CD14-positive monocyte (primary cell): ENCODE results near the gene GNAT3. TPM values are rescaled to one million over a fixed set of nuclear protein-coding genes. Genes with fewer than 3 reads are reported as not detected.
A peak's percentile ranks its signal among the peaks of the same experiment; 100 is the strongest.

Experiments
- DNase-seq, 3 donors: peaks; one replicate each; pipeline ENCODE4 v3.0.0-alpha.2; 2011 to 2022
- H2AFZ ChIP-seq: 2 replicates; pipeline ENCODE4 v1.6.0; 2012; ENCODE audit warnings: mild to moderate bottlenecking, low read depth, low read length, inconsistent platforms; ENCODE audit not compliant: insufficient read depth, poor library complexity, severe bottlenecking
- H3K27ac ChIP-seq, 2 donors: 1 replicate in 1 of 2; 2 replicates in 1 of 2; pipeline ENCODE4 v1.5.1; 2012 to 2013; ENCODE audit warnings: low read length in 2 of 2, control low read depth in 1 of 2, inconsistent platforms in 1 of 2, low read depth in 1 of 2, mild to moderate bottlenecking in 1 of 2
- H3K27me3 ChIP-seq, 2 donors: one replicate each; pipeline versions ENCODE4 v1.6.0 to v1.6.1; 2011 to 2013; ENCODE audit warnings: low read length in 2 of 2; ENCODE audit not compliant: control insufficient read depth in 2 of 2, insufficient read depth in 2 of 2
- H3K36me3 ChIP-seq, 2 donors: replicated peaks in 1 of 2; 1 replicate in 1 of 2; 2 replicates in 1 of 2; pipeline versions ENCODE4 v1.5.1 to v1.6.1; 2012 to 2013; ENCODE audit warnings: low read length in 2 of 2, control low read depth in 1 of 2, inconsistent platforms in 1 of 2, mild to moderate bottlenecking in 1 of 2; ENCODE audit not compliant: insufficient read depth in 2 of 2, control insufficient read depth in 1 of 2
- H3K4me1 ChIP-seq, 2 donors: 1 replicate in 1 of 2; 2 replicates in 1 of 2; pipeline versions ENCODE4 v1.5.1 to v1.6.1; 2012 to 2013; ENCODE audit warnings: low read length in 2 of 2, control low read depth in 1 of 2, inconsistent platforms in 1 of 2, mild to moderate bottlenecking in 1 of 2, moderate library complexity in 1 of 2; ENCODE audit not compliant: insufficient read depth in 2 of 2, control insufficient read depth in 1 of 2
- H3K4me2 ChIP-seq: replicated peaks from 2 replicates; pipeline ENCODE3; 2012; ENCODE audit warnings: low read length, moderate library complexity, mild to moderate bottlenecking; ENCODE audit not compliant: poor library complexity, severe bottlenecking; ENCODE audit errors: extremely low read depth
- H3K4me3 ChIP-seq, 3 experiments: fragments of 200-600 bp in 1 of 3; sonication (generic) in 1 of 3; replicated peaks in 1 of 3; 1 replicate in 2 of 3; 2 replicates in 1 of 3; pipeline ENCODE4 v1.5.1; 2011 to 2013; ENCODE audit warnings: low read length in 3 of 3, mild to moderate bottlenecking in 3 of 3, control low read depth in 2 of 3, low read depth in 2 of 3, inconsistent platforms in 1 of 3, moderate library complexity in 1 of 3
- H3K79me2 ChIP-seq: 2 replicates; pipeline ENCODE4 v1.6.0; 2012; ENCODE audit warnings: mild to moderate bottlenecking, control low read depth, inconsistent platforms, low read length, moderate library complexity; ENCODE audit not compliant: insufficient read depth
- H3K9ac ChIP-seq: 2 replicates; pipeline ENCODE4 v1.6.0; 2017; ENCODE audit warnings: low read length, mild to moderate bottlenecking; ENCODE audit not compliant: insufficient read depth, poor library complexity, severe bottlenecking
- H3K9me3 ChIP-seq, 2 donors: replicated peaks in 1 of 2; 1 replicate in 1 of 2; 2 replicates in 1 of 2; pipeline versions ENCODE4 v1.5.1 to v1.6.1; 2012 to 2013; ENCODE audit warnings: low read length in 2 of 2, control low read depth in 1 of 2; ENCODE audit not compliant: control insufficient read depth in 1 of 2, insufficient read depth in 1 of 2
- H4K20me1 ChIP-seq: 2 replicates; pipeline ENCODE4 v1.6.0; 2012; ENCODE audit warnings: mild to moderate bottlenecking, low read length, control low read depth, moderate library complexity; ENCODE audit not compliant: insufficient read depth
- H3K27ac Mint-ChIP-seq, 7 donors: one replicate each; pipeline ENCODE4 v1.8.0; 2020; ENCODE audit warnings: mild to moderate bottlenecking in 7 of 7, mixed read lengths in 7 of 7, moderate library complexity in 6 of 7, inconsistent platforms in 2 of 7
- H3K27me3 Mint-ChIP-seq, 3 donors: one replicate each; pipeline ENCODE4 v1.8.0; 2021 to 2022; ENCODE audit warnings: low read depth in 3 of 3, mild to moderate bottlenecking in 3 of 3, mixed read lengths in 3 of 3, moderate library complexity in 3 of 3, inconsistent platforms in 1 of 3
- H3K36me3 Mint-ChIP-seq, 2 donors: one replicate each; pipeline ENCODE4 v1.8.0; 2020; ENCODE audit warnings: mixed read lengths in 2 of 2, inconsistent platforms in 1 of 2, mild to moderate bottlenecking in 1 of 2
- H3K4me1 Mint-ChIP-seq: one replicate; pipeline ENCODE4 v1.8.0; 2020; ENCODE audit warnings: mild to moderate bottlenecking, mixed read lengths
- H3K4me3 Mint-ChIP-seq, 2 donors: one replicate each; pipeline ENCODE4 v1.8.0; 2020; ENCODE audit warnings: mild to moderate bottlenecking in 2 of 2, mixed read lengths in 2 of 2, moderate library complexity in 1 of 2
- H3K9me3 Mint-ChIP-seq, 7 donors: one replicate each; pipeline ENCODE4 v1.8.0; 2020 to 2022; ENCODE audit warnings: mixed read lengths in 7 of 7, mild to moderate bottlenecking in 6 of 7, moderate library complexity in 6 of 7, inconsistent platforms in 2 of 7
- WGBS: methylation state at CpG from one replicate; pipeline ENCODE4 v1.1.5; 2013; ENCODE audit warnings: missing lambda C conversion rate; ENCODE audit not compliant: insufficient coverage; 5-methylcytosine and 5-hydroxymethylcytosine counted together
- intact Hi-C, 2 donors: fragments of 100-400 bp; cut with micrococcal nuclease; formaldehyde crosslinking; loops; one replicate each; pipeline versions ENCODE4 v1.15.0 to v1.15.1; 2023
- polyA plus RNA-seq, 3 donors: library from polyadenylated mRNA; depleted of rRNA in 1 of 3; unstranded in 2 of 3; stranded (reverse) in 1 of 3; fragments of 300-500 nt in 2 of 3; fragments of >200 nt in 1 of 3; fragmentation: Illumina TruSeq in 2 of 3; gene quantifications; 1 replicate in 2 of 3; 2 replicates in 1 of 3; pipeline ENCODE4 v1.2.3, GENCODE V29; 2012 to 2021
- TF ChIP-seq, protein P1 (sequence below): fragments of 200-600 bp; IDR thresholded peaks from one replicate; pipeline ENCODE4 v1.8.0; 2022; ENCODE audit warnings: antibody characterized with exemption, mild to moderate bottlenecking

GNAT3 gene
- polyA plus RNA-seq, 3 donors = not detected

DNA sequence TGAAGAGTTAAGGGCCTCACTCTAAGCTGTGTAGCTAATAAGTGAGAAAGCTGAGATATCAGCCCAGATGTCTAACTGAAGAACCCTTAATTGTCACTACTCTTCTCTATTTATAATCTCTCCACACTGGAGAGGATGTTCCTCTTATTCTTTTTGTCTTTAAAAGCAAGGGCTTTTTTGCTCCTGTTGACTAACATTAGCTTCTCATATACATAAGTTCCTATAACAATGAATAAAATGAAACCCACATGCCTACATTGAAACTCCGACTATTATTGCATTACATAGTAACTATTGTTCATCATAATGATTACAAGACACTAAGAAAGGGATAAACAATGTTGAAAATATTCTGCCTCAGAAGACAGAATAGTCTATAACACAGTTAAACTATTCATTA, 67.1 kb downstream of the GNAT3 start:
- Mint-ChIP-seq H3K36me3 (peaks cover 0 to 3% of the 10 kb centered on the region in 2 donors), H3K27me3 (no peaks in the 10 kb centered on the region), H3K9me3 (peaks cover 0 to 2% (median 0%) of the 10 kb centered on the region in 7 donors), H3K4me3 (peak overlapping the region; percentile 17 to 41), H3K4me1 (peaks cover 81% of the 10 kb centered on the region), H3K27ac (peak overlapping the region; percentile 81 to 95 (median 91))
- H3K4me1 ChIP-seq = peaks cover 65 to 90% of the 10 kb centered on the region in 2 donors
- no peaks in the 10 kb centered on the region for H3K36me3 ChIP-seq
- H3K4me3 ChIP-seq = peak overlapping the region in 1 of 3 experiments; percentile 55
- H3K9ac ChIP-seq = no peak overlapping the region
- H3K79me2 ChIP-seq = no peaks in the 10 kb centered on the region
- H4K20me1 ChIP-seq = no peaks in the 10 kb centered on the region
- no peak overlapping the region for H2AFZ ChIP-seq
- TF ChIP-seq, protein P1, sequence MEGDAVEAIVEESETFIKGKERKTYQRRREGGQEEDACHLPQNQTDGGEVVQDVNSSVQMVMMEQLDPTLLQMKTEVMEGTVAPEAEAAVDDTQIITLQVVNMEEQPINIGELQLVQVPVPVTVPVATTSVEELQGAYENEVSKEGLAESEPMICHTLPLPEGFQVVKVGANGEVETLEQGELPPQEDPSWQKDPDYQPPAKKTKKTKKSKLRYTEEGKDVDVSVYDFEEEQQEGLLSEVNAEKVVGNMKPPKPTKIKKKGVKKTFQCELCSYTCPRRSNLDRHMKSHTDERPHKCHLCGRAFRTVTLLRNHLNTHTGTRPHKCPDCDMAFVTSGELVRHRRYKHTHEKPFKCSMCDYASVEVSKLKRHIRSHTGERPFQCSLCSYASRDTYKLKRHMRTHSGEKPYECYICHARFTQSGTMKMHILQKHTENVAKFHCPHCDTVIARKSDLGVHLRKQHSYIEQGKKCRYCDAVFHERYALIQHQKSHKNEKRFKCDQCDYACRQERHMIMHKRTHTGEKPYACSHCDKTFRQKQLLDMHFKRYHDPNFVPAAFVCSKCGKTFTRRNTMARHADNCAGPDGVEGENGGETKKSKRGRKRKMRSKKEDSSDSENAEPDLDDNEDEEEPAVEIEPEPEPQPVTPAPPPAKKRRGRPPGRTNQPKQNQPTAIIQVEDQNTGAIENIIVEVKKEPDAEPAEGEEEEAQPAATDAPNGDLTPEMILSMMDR = no peak
- no peaks in the 10 kb centered on the region for H3K27me3 ChIP-seq
- H3K4me2 ChIP-seq = peak overlapping the region; percentile 54
- intact Hi-C loops = no loop called here
- no CpG with 5 or more reads among the region's 1 CpG for WGBS
- no peaks in the 10 kb centered on the region for H3K9me3 ChIP-seq
- peak overlapping the region in 1 of 2 donors; percentile 37 for H3K27ac ChIP-seq
- DNase-seq = peak; percentile 7 to 22 (median 14)

DNA sequence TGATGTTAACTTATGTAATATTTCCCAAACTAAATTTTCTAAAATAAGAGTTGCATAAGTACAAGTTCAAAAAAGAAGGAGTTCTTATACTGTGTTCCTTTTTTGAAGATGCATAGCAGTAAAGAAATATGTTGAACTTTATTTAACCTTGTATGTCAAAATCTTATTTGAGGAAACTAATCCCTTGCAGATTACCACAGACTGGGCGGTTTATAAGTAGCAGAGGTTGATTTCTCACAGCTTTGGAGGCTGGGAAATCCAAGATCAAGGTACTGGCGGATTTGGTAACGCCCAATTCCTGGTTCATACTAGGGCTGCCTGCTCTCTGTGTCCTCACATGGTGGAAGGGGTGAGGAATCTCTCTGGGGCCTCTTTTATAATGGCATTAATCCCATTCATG, 68.5 kb downstream of the GNAT3 start:
- peaks cover 0 to 5% (median 0%) of the 10 kb centered on the region in 7 donors for H3K9me3 Mint-ChIP-seq

More for the DNA sequence above, 68.5 kb downstream of the GNAT3 start:
- Mint-ChIP-seq H3K27me3 (no peaks in the 10 kb centered on the region), H3K36me3 (peaks cover 0 to 3% of the 10 kb centered on the region in 2 donors), H3K4me1 (peaks cover 78% of the 10 kb centered on the region), H3K27ac (peak overlapping the region; percentile 85 to 96 (median 93)), H3K4me3 (no peak overlapping the region)
- TF ChIP-seq, protein P1 = no peak
- H3K4me3 ChIP-seq = peak overlapping the region in 1 of 3 experiments; percentile 55
- H3K27me3 ChIP-seq = no peaks in the 10 kb centered on the region
- H3K9me3 ChIP-seq = no peaks in the 10 kb centered on the region
- H3K79me2 ChIP-seq = no peaks in the 10 kb centered on the region
- no peak overlapping the region for H3K9ac ChIP-seq
- intact Hi-C loops = no loop called here
- H3K4me1 ChIP-seq = peaks cover 61 to 86% of the 10 kb centered on the region in 2 donors
- DNase-seq = peak; percentile 79 to 87 (median 80)
- peak overlapping the region; percentile 54 for H3K4me2 ChIP-seq
- WGBS = 0% methylated on average over 3 of the region's 3 CpGs
- H4K20me1 ChIP-seq = no peaks in the 10 kb centered on the region
- H3K36me3 ChIP-seq = no peaks in the 10 kb centered on the region
- no peak overlapping the region for H2AFZ ChIP-seq
- peak overlapping the region; percentile 14 to 70 for H3K27ac ChIP-seq
